Activated naive CD8-positive, alpha-beta T cell treated with anti-CD3 and anti-CD28 coated beads, Interleukin-2, amount 50 U/mL, for 24 hours (primary cell): ENCODE measurements around the gene ZER1.
A peak's percentile ranks its signal among the peaks of the same experiment; 100 is the strongest.

Source experiments
- ATAC-seq: fragments of 150-1000 bp; cut with Tn5 transposase; one replicate; pipeline ENCODE4 v1.10.0; 2021
- DNase-seq: peaks from one replicate; pipeline ENCODE4 v3.0.0; 2021
- H3K27ac Mint-ChIP-seq: one replicate; pipeline ENCODE4 v1.8.0; 2021; ENCODE audit warnings: mild to moderate bottlenecking, mixed read lengths
- H3K27me3 Mint-ChIP-seq: one replicate; pipeline ENCODE4 v1.8.0; 2021; ENCODE audit warnings: mixed read lengths
- H3K36me3 Mint-ChIP-seq: one replicate; pipeline ENCODE4 v1.8.0; 2021; ENCODE audit warnings: low read depth, mixed read lengths
- H3K4me1 Mint-ChIP-seq: one replicate; pipeline ENCODE4 v1.8.0; 2021; ENCODE audit warnings: mixed read lengths
- H3K4me3 Mint-ChIP-seq: one replicate; pipeline ENCODE4 v1.8.0; 2021; ENCODE audit warnings: mild to moderate bottlenecking, moderate library complexity, mixed read lengths
- H3K9me3 Mint-ChIP-seq: one replicate; pipeline ENCODE4 v1.8.0; 2021; ENCODE audit warnings: mixed read lengths

Gene ZER1

GRCh38 chr9:128771745-128772519, at the start of gene ZER1:
Gene ZER1, minus strand, starts transcription at chr9:128771927. Its CDS starts 16,362 bp downstream, at chr9:128755565.
- peak; percentile 97 for DNase-seq

GRCh38 chr9:128820665-128821583, 49.2 kb upstream of the ZER1 start:
- H3K27me3 Mint-ChIP-seq = no peaks in the 10 kb centered on the region
- H3K36me3 Mint-ChIP-seq = peaks cover 12% of the 10 kb centered on the region
- H3K4me3 Mint-ChIP-seq = no peak overlapping the region
- no peak overlapping the region for H3K27ac Mint-ChIP-seq
- DNase-seq (no peak), ATAC-seq (no peak)
- no peaks in the 10 kb centered on the region for H3K9me3 Mint-ChIP-seq
- H3K4me1 Mint-ChIP-seq = peaks cover 21% of the 10 kb centered on the region

More at GRCh38 chr9:128771745-128772519, at the start of gene ZER1:
- H3K27me3 Mint-ChIP-seq = no peaks in the 10 kb centered on the region
- peaks cover 7% of the 10 kb centered on the region for H3K36me3 Mint-ChIP-seq
- H3K27ac Mint-ChIP-seq = peak within 1 kb of the TSS; percentile 64
- peak within 1 kb of the TSS; percentile 87 for H3K4me3 Mint-ChIP-seq
- H3K9me3 Mint-ChIP-seq = peaks cover 4% of the 10 kb centered on the region
- peaks cover 15% of the 10 kb centered on the region for H3K4me1 Mint-ChIP-seq
- peak; percentile 94 for ATAC-seq

- DNase-seq = no peak
- H3K9me3 Mint-ChIP-seq = no peaks in the 10 kb centered on the region
- peaks cover 21% of the 10 kb centered on the region for H3K4me1 Mint-ChIP-seq
- no peak for ATAC-seq
- H3K27ac Mint-ChIP-seq = no peak overlapping the region
- H3K4me3 Mint-ChIP-seq = peak overlapping the region; percentile 84
- no peaks in the 10 kb centered on the region for H3K27me3 Mint-ChIP-seq
- H3K36me3 Mint-ChIP-seq = peaks cover 6% of the 10 kb centered on the region
These were observed 48.3 kb upstream of the ZER1 start for GRCh38 chr9:128819716-128820664.

- H3K27me3 Mint-ChIP-seq = no peaks in the 10 kb centered on the region
- peak; percentile 47 for ATAC-seq
- peak overlapping the region; percentile 84 for H3K4me3 Mint-ChIP-seq
- peaks cover 21% of the 10 kb centered on the region for H3K4me1 Mint-ChIP-seq
- H3K9me3 Mint-ChIP-seq = no peaks in the 10 kb centered on the region
- peak; percentile 53 for DNase-seq
- peak overlapping the region; percentile 53 for H3K27ac Mint-ChIP-seq
- peaks cover 5% of the 10 kb centered on the region for H3K36me3 Mint-ChIP-seq
These were observed 47.4 kb upstream of the ZER1 start for GRCh38 chr9:128818839-128819715.

- peak; percentile 90 for ATAC-seq
- peak within 1 kb of the TSS; percentile 72 for H3K27ac Mint-ChIP-seq
- H3K9me3 Mint-ChIP-seq = no peaks in the 10 kb centered on the region
These were observed 46.5 kb upstream of the ZER1 start, which contains the start of gene ENDOG for GRCh38 chr9:128818099-128818838. Gene ENDOG, plus strand, starts transcription at chr9:128818500. Its CDS starts 185 bp downstream, at chr9:128818685.

GRCh38 chr9:128810873-128811272, 39.1 kb upstream of the ZER1 start:
- Mint-ChIP-seq H3K9me3 (no peaks in the 10 kb centered on the region), H3K27ac (no peak overlapping the region), H3K4me3 (no peak overlapping the region), H3K4me1 (no peaks in the 10 kb centered on the region), H3K36me3 (peaks cover 3% of the 10 kb centered on the region), H3K27me3 (no peaks in the 10 kb centered on the region)
- DNase-seq (no peak), ATAC-seq (no peak)

More at GRCh38 chr9:128818099-128818838, 46.5 kb upstream of the ZER1 start, which contains the start of gene ENDOG:
- peaks cover 5% of the 10 kb centered on the region for H3K36me3 Mint-ChIP-seq
- DNase-seq = peak; percentile 99
- H3K4me3 Mint-ChIP-seq = peak within 1 kb of the TSS; percentile 84
- no peaks in the 10 kb centered on the region for H3K27me3 Mint-ChIP-seq
- H3K4me1 Mint-ChIP-seq = peaks cover 21% of the 10 kb centered on the region

GRCh38 chr9:128809831-128810230, 38.1 kb upstream of the ZER1 start:
- no peak overlapping the region for H3K4me3 Mint-ChIP-seq
- no peak overlapping the region for H3K27ac Mint-ChIP-seq
- ATAC-seq = no peak
- DNase-seq = no peak
- H3K9me3 Mint-ChIP-seq = no peaks in the 10 kb centered on the region
- H3K36me3 Mint-ChIP-seq = peaks cover 4% of the 10 kb centered on the region
- H3K27me3 Mint-ChIP-seq = no peaks in the 10 kb centered on the region
- H3K4me1 Mint-ChIP-seq = no peaks in the 10 kb centered on the region

GRCh38 chr9:128809036-128809599, 37.4 kb upstream of the ZER1 start:
- H3K4me3 Mint-ChIP-seq = no peak overlapping the region
- DNase-seq (no peak), ATAC-seq (no peak)
- H3K9me3 Mint-ChIP-seq = no peaks in the 10 kb centered on the region
- H3K27me3 Mint-ChIP-seq = no peaks in the 10 kb centered on the region
- no peaks in the 10 kb centered on the region for H3K4me1 Mint-ChIP-seq
- H3K36me3 Mint-ChIP-seq = peaks cover 4% of the 10 kb centered on the region
- H3K27ac Mint-ChIP-seq = no peak overlapping the region

GRCh38 chr9:128808543-128808942, 36.8 kb upstream of the ZER1 start:
- H3K4me3 Mint-ChIP-seq = no peak overlapping the region
- H3K4me1 Mint-ChIP-seq = no peaks in the 10 kb centered on the region
- no peaks in the 10 kb centered on the region for H3K9me3 Mint-ChIP-seq
- ATAC-seq = no peak
- no peaks in the 10 kb centered on the region for H3K27me3 Mint-ChIP-seq
- peaks cover 6% of the 10 kb centered on the region for H3K36me3 Mint-ChIP-seq
- DNase-seq = no peak
- H3K27ac Mint-ChIP-seq = no peak overlapping the region

- Mint-ChIP-seq H3K9me3 (no peaks in the 10 kb centered on the region), H3K4me1 (no peaks in the 10 kb centered on the region), H3K36me3 (peaks cover 7% of the 10 kb centered on the region), H3K27me3 (no peaks in the 10 kb centered on the region), H3K4me3 (no peak overlapping the region), H3K27ac (no peak overlapping the region)
- ATAC-seq (no peak), DNase-seq (no peak)
These were observed 36.1 kb upstream of the ZER1 start for GRCh38 chr9:128807827-128808226.

- no peaks in the 10 kb centered on the region for H3K9me3 Mint-ChIP-seq
- no peaks in the 10 kb centered on the region for H3K4me1 Mint-ChIP-seq
- no peak overlapping the region for H3K27ac Mint-ChIP-seq
- peaks cover 7% of the 10 kb centered on the region for H3K36me3 Mint-ChIP-seq
- DNase-seq (no peak), ATAC-seq (no peak)
- H3K27me3 Mint-ChIP-seq = no peaks in the 10 kb centered on the region
- H3K4me3 Mint-ChIP-seq = no peak overlapping the region
These were observed 33.9 kb upstream of the ZER1 start for GRCh38 chr9:128805661-128806060.

GRCh38 chr9:128802482-128802881, 30.8 kb upstream of the ZER1 start:
- no peaks in the 10 kb centered on the region for H3K27me3 Mint-ChIP-seq
- no peak for DNase-seq
- H3K4me3 Mint-ChIP-seq = no peak overlapping the region
- no peaks in the 10 kb centered on the region for H3K9me3 Mint-ChIP-seq
- H3K4me1 Mint-ChIP-seq = no peaks in the 10 kb centered on the region
- no peak for ATAC-seq
- peaks cover 10% of the 10 kb centered on the region for H3K36me3 Mint-ChIP-seq
- no peak overlapping the region for H3K27ac Mint-ChIP-seq
